Lung (tissue), 12 donors: Measurements from ENCODE around the gene ZMAT5. TPM values are rescaled to one million over a fixed set of nuclear protein-coding genes. Genes with fewer than 3 reads are reported as not detected.

Source experiments
- ATAC-seq: fragments of 200-7000 bp; cut with Tn5 transposase; one replicate; pipeline ENCODE4 v1.9.1; 2020; ENCODE audit warnings: moderate number of reproducible peaks; ENCODE audit not compliant: insufficient read depth, low FRiP score
- DNase-seq, 3 donors: peaks; one replicate each; pipeline ENCODE4 v3.0.0-alpha.2; 2013 to 2017
- H3K27ac ChIP-seq, 2 donors: one replicate each; pipeline ENCODE4 v1.5.1; 2013; ENCODE audit warnings: mild to moderate bottlenecking in 2 of 2, moderate library complexity in 2 of 2, control low read depth in 1 of 2, inconsistent platforms in 1 of 2, low read depth in 1 of 2, low read length in 1 of 2
- H3K27me3 ChIP-seq, 3 donors: one replicate each; pipeline ENCODE4 v1.5.1; 2013; ENCODE audit warnings: low read length in 2 of 3; ENCODE audit not compliant: control insufficient read depth in 3 of 3, insufficient read depth in 3 of 3
- H3K36me3 ChIP-seq, 4 donors: one replicate each; pipeline ENCODE4 v1.5.1; 2013; ENCODE audit warnings: low read length in 4 of 4, mild to moderate bottlenecking in 1 of 4, moderate library complexity in 1 of 4; ENCODE audit not compliant: control insufficient read depth in 4 of 4, insufficient read depth in 4 of 4
- H3K4me1 ChIP-seq, 5 donors: one replicate each; pipeline ENCODE4 v1.5.1; 2013; ENCODE audit warnings: low read length in 5 of 5, mild to moderate bottlenecking in 2 of 5, moderate library complexity in 1 of 5; ENCODE audit not compliant: control insufficient read depth in 5 of 5, insufficient read depth in 5 of 5
- H3K4me3 ChIP-seq: one replicate; pipeline ENCODE4 v1.5.1; 2013; ENCODE audit warnings: mild to moderate bottlenecking, control low read depth, moderate library complexity
- H3K9ac ChIP-seq, 2 donors: one replicate each; pipeline ENCODE4 v1.5.1; 2013; ENCODE audit warnings: low read length in 2 of 2, control low read depth in 1 of 2; ENCODE audit not compliant: insufficient read depth in 1 of 2
- H3K9me3 ChIP-seq, 4 donors: one replicate each; pipeline ENCODE4 v1.5.1; 2013; ENCODE audit warnings: low read length in 3 of 4, mild to moderate bottlenecking in 1 of 4, moderate library complexity in 1 of 4; ENCODE audit not compliant: control insufficient read depth in 4 of 4, insufficient read depth in 3 of 4
- WGBS, 2 donors: extraction: QIAGEN DNeasy Blood & Tissue Kit; methylation state at CpG; one replicate each; pipeline ENCODE4 v1.1.7; 2013; 5-methylcytosine and 5-hydroxymethylcytosine counted together
- polyA plus RNA-seq, 2 donors: library from polyadenylated mRNA; stranded (reverse); fragments of 200-250 nt; gene quantifications; one replicate each; pipeline ENCODE4 v1.2.1, GENCODE V29; 2013
- total RNA-seq, 2 donors: library from RNA; depleted of rRNA in 1 of 2; stranded (reverse); fragments of >200 nt in 1 of 2; gene quantifications; one replicate each; pipeline ENCODE4 v1.2.1, GENCODE V29; 2014 to 2021
- TF ChIP-seq, protein P1 (sequence below): IDR thresholded peaks from 2 replicates; pipeline ENCODE4 v1.5.1; 2012; ENCODE audit warnings: mild to moderate bottlenecking; ENCODE audit errors: control extremely low read depth, extremely low read depth
- donor health status: control.
- donor health status: control.
- donor health status: Bipolar disorder and iron deficiency.
- donor health status: healthy.
- donor health status: DM: yes; HTN: yes; CAD: no.

ZMAT5 gene
- total and polyA plus RNA-seq, 4 donors = 11.2 to 32.5 (median 25.4) TPM

DNA sequence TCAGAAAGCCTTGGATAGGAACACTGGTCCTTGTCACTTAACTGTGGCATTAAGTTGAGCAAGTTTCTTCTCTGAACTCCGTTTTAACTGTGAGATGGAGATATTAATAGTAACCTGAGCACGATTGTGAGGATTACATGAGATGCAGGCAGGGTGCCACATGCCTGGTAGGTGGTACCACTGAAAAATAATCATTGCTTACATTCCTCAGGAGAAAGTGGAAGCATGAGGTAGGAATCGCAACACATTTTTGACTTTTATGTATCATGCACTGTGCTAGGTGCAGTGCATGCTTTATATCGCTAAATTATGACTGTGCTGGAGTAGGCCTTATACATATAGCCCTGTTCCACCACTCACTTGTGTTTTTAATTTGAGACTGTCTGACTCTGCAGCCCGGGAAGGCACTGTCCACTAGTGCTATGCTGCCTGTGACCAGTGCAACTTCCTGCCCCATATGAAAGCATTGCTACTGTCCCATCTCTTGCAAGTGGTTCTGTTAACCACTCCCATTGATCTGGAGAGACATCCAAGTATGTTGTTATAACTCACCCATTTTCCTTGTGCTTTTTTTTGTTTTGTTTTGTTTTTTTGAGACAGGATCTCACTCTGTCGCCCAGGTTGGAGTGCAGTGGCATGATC, 1.4 kb upstream of the ZMAT5 start:
- 42 to 52% methylated on average over 6 of the region's 6 CpGs for WGBS, 2 donors
- Histone ChIP-seq H3K27me3 (no peaks in the 10 kb centered on the region), H3K9me3 (no peaks in the 10 kb centered on the region), H3K36me3 (peaks cover 10 to 19% (median 11%) of the 10 kb centered on the region in 4 donors), H3K4me1 (peaks cover 5 to 18% (median 14%) of the 10 kb centered on the region in 5 donors), H3K4me3 (peak overlapping the region; percentile 98), H3K9ac (peak overlapping the region; percentile 98 to 99), H3K27ac (peak overlapping the region; percentile 85 to 91)
- ATAC-seq = no peak
- TF ChIP-seq, protein P1, sequence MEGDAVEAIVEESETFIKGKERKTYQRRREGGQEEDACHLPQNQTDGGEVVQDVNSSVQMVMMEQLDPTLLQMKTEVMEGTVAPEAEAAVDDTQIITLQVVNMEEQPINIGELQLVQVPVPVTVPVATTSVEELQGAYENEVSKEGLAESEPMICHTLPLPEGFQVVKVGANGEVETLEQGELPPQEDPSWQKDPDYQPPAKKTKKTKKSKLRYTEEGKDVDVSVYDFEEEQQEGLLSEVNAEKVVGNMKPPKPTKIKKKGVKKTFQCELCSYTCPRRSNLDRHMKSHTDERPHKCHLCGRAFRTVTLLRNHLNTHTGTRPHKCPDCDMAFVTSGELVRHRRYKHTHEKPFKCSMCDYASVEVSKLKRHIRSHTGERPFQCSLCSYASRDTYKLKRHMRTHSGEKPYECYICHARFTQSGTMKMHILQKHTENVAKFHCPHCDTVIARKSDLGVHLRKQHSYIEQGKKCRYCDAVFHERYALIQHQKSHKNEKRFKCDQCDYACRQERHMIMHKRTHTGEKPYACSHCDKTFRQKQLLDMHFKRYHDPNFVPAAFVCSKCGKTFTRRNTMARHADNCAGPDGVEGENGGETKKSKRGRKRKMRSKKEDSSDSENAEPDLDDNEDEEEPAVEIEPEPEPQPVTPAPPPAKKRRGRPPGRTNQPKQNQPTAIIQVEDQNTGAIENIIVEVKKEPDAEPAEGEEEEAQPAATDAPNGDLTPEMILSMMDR = no peak
- DNase-seq = no peak

DNA sequence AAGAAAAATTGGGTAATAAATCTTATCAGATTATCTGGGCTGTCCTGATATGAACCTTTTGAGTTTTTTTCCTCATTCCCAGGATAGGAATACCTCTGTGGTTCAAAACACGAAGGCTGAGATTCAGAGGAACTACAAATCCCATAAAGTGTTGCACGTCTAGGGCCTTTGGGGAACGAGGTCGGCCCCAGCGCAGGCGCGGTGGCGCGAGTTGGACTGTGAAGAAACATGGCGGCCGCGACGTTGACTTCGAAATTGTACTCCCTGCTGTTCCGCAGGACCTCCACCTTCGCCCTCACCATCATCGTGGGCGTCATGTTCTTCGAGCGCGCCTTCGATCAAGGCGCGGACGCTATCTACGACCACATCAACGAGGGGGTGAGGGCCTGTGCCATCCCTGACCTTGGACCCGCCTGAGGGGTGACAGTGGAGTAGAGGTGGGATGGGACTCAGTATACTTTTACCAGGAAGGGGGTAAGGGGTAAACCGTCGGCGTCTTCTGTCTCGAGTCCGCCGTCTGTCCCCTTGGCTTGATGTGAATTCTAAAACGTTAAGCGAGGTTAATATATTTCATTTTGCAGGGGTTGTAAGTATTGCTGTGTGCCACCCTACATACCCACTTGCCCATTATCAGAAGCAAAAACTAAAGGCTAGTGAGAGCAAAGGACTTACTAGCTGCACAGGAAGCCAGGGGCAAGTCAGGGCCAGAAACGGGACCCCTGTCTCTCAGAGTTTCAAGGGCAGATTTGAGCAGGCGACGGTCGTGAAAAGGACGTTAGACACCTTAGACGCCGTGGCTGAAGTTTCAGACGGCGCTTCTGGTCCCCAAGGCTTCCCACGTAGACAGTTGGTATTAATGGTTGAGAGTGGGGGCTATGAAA, 604 bp upstream of the ZMAT5 start, which contains the start of gene UQCR10:
Gene UQCR10, plus strand, starts transcription at position 199 of the 881 bp plus-strand sequence. Its CDS starts 30 bp downstream, at position 229.
- Histone ChIP-seq H3K4me1 (peaks cover 5 to 18% (median 14%) of the 10 kb centered on the region in 5 donors), H3K36me3 (peaks cover 10 to 19% (median 11%) of the 10 kb centered on the region in 4 donors), H3K9ac (peak within 1 kb of the TSS; percentile 98 to 99), H3K27ac (peak within 1 kb of the TSS; percentile 85 to 91), H3K27me3 (no peaks in the 10 kb centered on the region), H3K4me3 (peak within 1 kb of the TSS; percentile 98), H3K9me3 (no peaks in the 10 kb centered on the region)
- 0 to 1% methylated on average over 46 of the region's 46 CpGs for WGBS, 2 donors
- TF ChIP-seq, protein P1 = no peak
- ATAC-seq = peak; percentile 82
- peak; percentile 92 to 96 (median 95) for DNase-seq

DNA sequence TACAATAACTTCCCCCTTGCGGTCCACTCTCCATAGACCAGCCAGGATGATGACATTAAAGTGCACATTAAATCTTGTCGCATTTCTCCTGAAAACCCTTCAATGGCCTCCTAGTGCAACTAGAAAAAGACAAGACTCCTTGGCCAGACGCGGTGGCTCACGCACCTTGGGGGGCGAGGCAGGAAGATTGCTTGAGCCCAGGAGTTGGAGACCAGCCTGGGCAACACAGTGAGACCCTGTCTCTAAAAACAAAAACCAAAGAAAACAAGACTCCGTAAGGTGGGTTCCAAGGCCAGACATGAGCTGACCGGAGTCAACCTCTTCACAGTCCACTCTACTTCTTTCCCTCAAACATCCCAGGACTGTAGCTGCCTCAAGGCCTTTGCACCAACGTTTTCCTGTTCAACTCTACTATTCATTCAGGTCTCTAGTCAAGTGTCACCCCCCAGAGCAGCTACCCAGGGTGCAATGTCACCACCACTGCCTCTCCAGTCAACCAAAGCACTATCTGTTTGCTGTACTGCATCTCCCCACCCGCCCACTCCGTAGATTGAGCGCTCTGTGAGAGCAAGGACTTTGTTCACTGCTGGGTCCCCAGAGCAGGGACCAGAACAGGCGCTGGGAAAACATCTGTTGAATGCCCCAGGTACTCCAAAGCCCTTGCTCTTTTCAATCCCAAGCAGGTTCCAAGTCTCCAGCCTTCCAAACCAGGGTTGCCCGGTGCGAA, 739 bp downstream of the ZMAT5 start:
- 57 to 58% methylated on average over 15 of the region's 15 CpGs for WGBS, 2 donors
- DNase-seq (peak in 1 of 3 donors; percentile 5), ATAC-seq (no peak)
- Histone ChIP-seq H3K9me3 (no peaks in the 10 kb centered on the region), H3K4me1 (peaks cover 5 to 18% (median 14%) of the 10 kb centered on the region in 5 donors), H3K4me3 (peak overlapping the region; percentile 80), H3K27me3 (no peaks in the 10 kb centered on the region), H3K9ac (peak overlapping the region; percentile 57 to 73), H3K36me3 (peaks cover 9 to 17% (median 10%) of the 10 kb centered on the region in 4 donors), H3K27ac (peak overlapping the region; percentile 45 to 90)
- TF ChIP-seq, protein P1 = no peak
